Measurements from ENCODE around the gene GRHL1.
"Not testable (repeated sequence)": the region's sequence is repeated elsewhere in the genome, so short reads cannot be mapped to it uniquely, and the experiment has no call there.

GRHL1 gene

GRCh38 chr2:10012366-10012962 is 61.0 kb downstream of the GRHL1 start:
- not testable (repeated sequence) for DNase-seq

- no peak for DNase-seq
Measured at GRCh38 chr2:10012963-10013461, 61.5 kb downstream of the GRHL1 start.

- not testable (repeated sequence) for DNase-seq
Measured at GRCh38 chr2:10013651-10014417, 62.3 kb downstream of the GRHL1 start.

GRCh38 chr2:10014418-10015190 is 63.1 kb downstream of the GRHL1 start:
- no peak for DNase-seq

GRCh38 chr2:10015376-10015989 is 64.0 kb downstream of the GRHL1 start:
- DNase-seq: not testable (repeated sequence)

GRCh38 chr2:10016001-10016801 is 64.7 kb downstream of the GRHL1 start:
- no peak for DNase-seq

GRCh38 chr2:10016802-10017258 is 65.3 kb downstream of the GRHL1 start:
- no peak for DNase-seq

GRCh38 chr2:10017313-10017941 is 65.9 kb downstream of the GRHL1 start:
- no peak for DNase-seq

- DNase-seq: no peak
Measured at GRCh38 chr2:10019174-10019573, 67.7 kb downstream of the GRHL1 start.

- DNase-seq: no peak
Measured at GRCh38 chr2:10019602-10020400, 68.3 kb downstream of the GRHL1 start.

GRCh38 chr2:10022041-10022421 is 70.5 kb downstream of the GRHL1 start:
- DNase-seq: no peak

GRCh38 chr2:10022445-10022844 is 71.0 kb downstream of the GRHL1 start:
- DNase-seq: no peak

GRCh38 chr2:10022966-10023662 is 71.6 kb downstream of the GRHL1 start:
- DNase-seq: no peak

- no peak for DNase-seq
Measured at GRCh38 chr2:10026940-10027569, 75.6 kb downstream of the GRHL1 start.

GRCh38 chr2:10027660-10028330 is 76.3 kb downstream of the GRHL1 start:
- DNase-seq: no peak

- DNase-seq: no peak
Measured at GRCh38 chr2:10028407-10028987, 77.0 kb downstream of the GRHL1 start.

GRCh38 chr2:10028988-10029874 is 77.7 kb downstream of the GRHL1 start:
- DNase-seq: peak; percentile 33

GRCh38 chr2:10029875-10030223 is 78.4 kb downstream of the GRHL1 start:
- no peak for DNase-seq

All from activated CD8-positive, alpha-beta memory T cell treated with anti-CD3 and anti-CD28 coated beads, Interleukin-2, amount 50 U/mL, for 4 hours (primary cell).